ENCODE data around the gene CGNL1. TPM values are rescaled to one million over a fixed set of nuclear protein-coding genes. Genes with fewer than 3 reads are reported as not detected.

Gene CGNL1
- polyA plus RNA-seq, 1 of the 3 experiments (the other 2 are of a cell fraction), result 0.23 TPM

DNA sequence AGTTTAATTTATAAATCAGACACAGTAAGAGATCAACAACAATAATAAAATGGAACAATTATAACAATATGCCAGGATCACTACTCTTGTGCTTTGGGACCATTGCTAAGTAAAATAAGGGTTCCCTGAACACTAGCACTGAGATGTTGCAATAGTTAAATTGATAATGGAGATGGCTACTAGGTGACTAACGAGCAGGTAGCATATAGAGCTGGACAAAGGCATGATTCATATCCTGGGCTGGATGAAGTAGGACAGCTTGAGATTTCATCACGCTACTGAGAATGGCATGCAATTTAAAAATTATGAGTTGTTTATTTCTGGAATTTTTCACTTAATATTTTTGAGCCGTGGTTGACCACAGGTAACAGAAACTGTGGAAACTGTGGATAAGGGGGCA is 194.7 kb downstream of the CGNL1 start:
- CTCF ChIA-PET, result interaction anchor here (1.5 to 2.4 kb wide), 2 partner anchors 10 to 12 kb away, joined by 7 to 14 read pairs; no protein-coding TSS in a partner anchor
- Histone ChIP-seq H3K4me2 (no peak overlapping the region), H3F3A (replicated peaks; ENCODE audit: insufficient read depth) (no peaks in the 10 kb centered on the region)

DNA sequence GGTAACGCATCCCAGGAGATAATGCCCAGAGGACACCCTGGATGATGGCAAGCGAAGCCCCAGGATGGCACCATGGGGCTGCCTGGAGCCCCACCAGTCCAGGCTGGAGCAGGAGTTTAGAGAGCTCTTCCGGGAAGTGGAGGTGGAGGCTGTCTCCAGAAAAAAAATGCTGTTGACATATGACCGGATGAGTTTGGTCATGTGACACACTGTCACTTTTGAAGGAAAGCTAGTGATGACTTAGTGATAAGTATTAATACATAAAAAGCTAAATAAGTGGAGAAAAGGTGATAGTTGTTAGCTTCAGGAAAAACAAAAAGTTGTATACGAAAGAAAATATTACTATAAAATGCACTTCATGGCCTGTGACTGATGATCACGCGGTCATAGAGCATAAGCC is 195.4 kb downstream of the CGNL1 start:
- no peaks in the 10 kb centered on the region for H3K79me2 ChIP-seq (ENCODE audit: insufficient read depth)
- peaks cover 0 to 15% of the 10 kb centered on the region in 2 experiments; a peak in 1 of 4 replicates for H3K4me1 ChIP-seq (ENCODE audit: control insufficient read depth in 1 of 2, insufficient read depth in 2 of 2, low read depth in 1 of 2, low read length in 1 of 2)
- H3K9me3 ChIP-seq, result no peaks in the 10 kb centered on the region
- no peaks in the 10 kb centered on the region for H3K9me2 ChIP-seq
- TF ChIP-seq MXI1 (IDR thresholded peaks at IDR 0.05; ENCODE audit: low read depth, low read length), result no peak
- no peak for TF ChIP-seq FOXM1 (IDR thresholded peaks at IDR 0.05; ENCODE audit: low read depth)
- TF ChIP-seq RFX5 (IDR thresholded peaks at IDR 0.05; ENCODE audit: low read length), result no peak
- no peak for TF ChIP-seq RCOR1 (IDR thresholded peaks at IDR 0.05; ENCODE audit: low read length)
- TF ChIP-seq GATA2 (CRISPR knock-in tag; IDR thresholded peaks at IDR 0.05), result no peak
- TF ChIP-seq, protein P1, sequence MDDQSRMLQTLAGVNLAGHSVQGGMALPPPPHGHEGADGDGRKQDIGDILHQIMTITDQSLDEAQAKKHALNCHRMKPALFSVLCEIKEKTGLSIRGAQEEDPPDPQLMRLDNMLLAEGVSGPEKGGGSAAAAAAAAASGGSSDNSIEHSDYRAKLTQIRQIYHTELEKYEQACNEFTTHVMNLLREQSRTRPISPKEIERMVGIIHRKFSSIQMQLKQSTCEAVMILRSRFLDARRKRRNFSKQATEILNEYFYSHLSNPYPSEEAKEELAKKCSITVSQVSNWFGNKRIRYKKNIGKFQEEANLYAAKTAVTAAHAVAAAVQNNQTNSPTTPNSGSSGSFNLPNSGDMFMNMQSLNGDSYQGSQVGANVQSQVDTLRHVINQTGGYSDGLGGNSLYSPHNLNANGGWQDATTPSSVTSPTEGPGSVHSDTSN (IDR thresholded peaks at IDR 0.05), result no peak
- no peak for TF ChIP-seq FOXJ3 (CRISPR knock-in tag; IDR thresholded peaks at IDR 0.05)
- TF ChIP-seq, protein P2, sequence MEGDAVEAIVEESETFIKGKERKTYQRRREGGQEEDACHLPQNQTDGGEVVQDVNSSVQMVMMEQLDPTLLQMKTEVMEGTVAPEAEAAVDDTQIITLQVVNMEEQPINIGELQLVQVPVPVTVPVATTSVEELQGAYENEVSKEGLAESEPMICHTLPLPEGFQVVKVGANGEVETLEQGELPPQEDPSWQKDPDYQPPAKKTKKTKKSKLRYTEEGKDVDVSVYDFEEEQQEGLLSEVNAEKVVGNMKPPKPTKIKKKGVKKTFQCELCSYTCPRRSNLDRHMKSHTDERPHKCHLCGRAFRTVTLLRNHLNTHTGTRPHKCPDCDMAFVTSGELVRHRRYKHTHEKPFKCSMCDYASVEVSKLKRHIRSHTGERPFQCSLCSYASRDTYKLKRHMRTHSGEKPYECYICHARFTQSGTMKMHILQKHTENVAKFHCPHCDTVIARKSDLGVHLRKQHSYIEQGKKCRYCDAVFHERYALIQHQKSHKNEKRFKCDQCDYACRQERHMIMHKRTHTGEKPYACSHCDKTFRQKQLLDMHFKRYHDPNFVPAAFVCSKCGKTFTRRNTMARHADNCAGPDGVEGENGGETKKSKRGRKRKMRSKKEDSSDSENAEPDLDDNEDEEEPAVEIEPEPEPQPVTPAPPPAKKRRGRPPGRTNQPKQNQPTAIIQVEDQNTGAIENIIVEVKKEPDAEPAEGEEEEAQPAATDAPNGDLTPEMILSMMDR (IDR thresholded peaks at IDR 0.05), result no peak
- TF ChIP-seq, protein P3, sequence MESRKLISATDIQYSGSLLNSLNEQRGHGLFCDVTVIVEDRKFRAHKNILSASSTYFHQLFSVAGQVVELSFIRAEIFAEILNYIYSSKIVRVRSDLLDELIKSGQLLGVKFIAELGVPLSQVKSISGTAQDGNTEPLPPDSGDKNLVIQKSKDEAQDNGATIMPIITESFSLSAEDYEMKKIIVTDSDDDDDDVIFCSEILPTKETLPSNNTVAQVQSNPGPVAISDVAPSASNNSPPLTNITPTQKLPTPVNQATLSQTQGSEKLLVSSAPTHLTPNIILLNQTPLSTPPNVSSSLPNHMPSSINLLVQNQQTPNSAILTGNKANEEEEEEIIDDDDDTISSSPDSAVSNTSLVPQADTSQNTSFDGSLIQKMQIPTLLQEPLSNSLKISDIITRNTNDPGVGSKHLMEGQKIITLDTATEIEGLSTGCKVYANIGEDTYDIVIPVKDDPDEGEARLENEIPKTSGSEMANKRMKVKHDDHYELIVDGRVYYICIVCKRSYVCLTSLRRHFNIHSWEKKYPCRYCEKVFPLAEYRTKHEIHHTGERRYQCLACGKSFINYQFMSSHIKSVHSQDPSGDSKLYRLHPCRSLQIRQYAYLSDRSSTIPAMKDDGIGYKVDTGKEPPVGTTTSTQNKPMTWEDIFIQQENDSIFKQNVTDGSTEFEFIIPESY (IDR thresholded peaks at IDR 0.05; ENCODE audit: borderline replicate concordance, low read depth), result no peak
- no peak for TF ChIP-seq EZH2phosphoT487 (IDR thresholded peaks at IDR 0.05; ENCODE audit: borderline replicate concordance, low read depth)
- H3K36me3 ChIP-seq (replicated peaks in 1 of 2; ENCODE audit: control insufficient read depth in 1 of 2, insufficient read depth in 2 of 2, low read length in 1 of 2), result no peaks in the 10 kb centered on the region
- CTCF ChIA-PET, result interaction anchor here (1.5 to 2.4 kb wide), 2 partner anchors 10 to 12 kb away, joined by 7 to 14 read pairs; no protein-coding TSS in a partner anchor
- H3K9ac ChIP-seq, result no peak overlapping the region
- no peak overlapping the region for H2AFZ ChIP-seq (ENCODE audit: low read depth)
- no peak overlapping the region for H3K4me2 ChIP-seq
- no peak overlapping the region for H3K27ac ChIP-seq (ENCODE audit: low read depth in 2 of 2, low read length in 1 of 2)
- no peaks in the 10 kb centered on the region for H3F3A ChIP-seq (replicated peaks; ENCODE audit: insufficient read depth)
- DNase-seq, result no peak
- H3K4me3 ChIP-seq (ENCODE audit: low read depth in 2 of 2, low read length in 1 of 2), result no peak overlapping the region
- H3K27me3 ChIP-seq (ENCODE audit: insufficient read depth), result no peaks in the 10 kb centered on the region
- H4K20me1 ChIP-seq (ENCODE audit: insufficient read depth), result no peaks in the 10 kb centered on the region
- 84% methylated on average over 7 of the region's 7 CpGs for WGBS (ENCODE audit: low lambda C conversion rate)
- POLR2A ChIA-PET, result no interaction called here

More for the DNA sequence above, 194.7 kb downstream of the CGNL1 start:
- H3K27me3 ChIP-seq (ENCODE audit: insufficient read depth), result no peaks in the 10 kb centered on the region
- no peaks in the 10 kb centered on the region for H3K36me3 ChIP-seq (replicated peaks in 1 of 2; ENCODE audit: control insufficient read depth in 1 of 2, insufficient read depth in 2 of 2, low read length in 1 of 2)
- WGBS (ENCODE audit: low lambda C conversion rate), result 34% methylated on average over 3 of the region's 3 CpGs
- no peaks in the 10 kb centered on the region for H3K9me2 ChIP-seq
- no peak for DNase-seq
- POLR2A ChIA-PET, result no interaction called here
- H4K20me1 ChIP-seq (ENCODE audit: insufficient read depth), result no peaks in the 10 kb centered on the region
- H3K9ac ChIP-seq, result no peak overlapping the region
- H3K4me1 ChIP-seq (ENCODE audit: control insufficient read depth in 1 of 2, insufficient read depth in 2 of 2, low read depth in 1 of 2, low read length in 1 of 2), result peaks cover 0 to 16% of the 10 kb centered on the region in 2 experiments; a peak in 1 of 4 replicates
- no peak overlapping the region for H3K27ac ChIP-seq (ENCODE audit: low read depth in 2 of 2, low read length in 1 of 2)
- H2AFZ ChIP-seq (ENCODE audit: low read depth), result no peak overlapping the region
- no peaks in the 10 kb centered on the region for H3K9me3 ChIP-seq
- TF ChIP-seq FOSL2 (IDR thresholded peaks at IDR 0.05; ENCODE audit: borderline replicate concordance, low read depth) (peak; percentile 15; the same call in 1 of the 2 replicates), MXI1 (IDR thresholded peaks at IDR 0.05; ENCODE audit: low read depth, low read length) (no peak), TCF12 (IDR thresholded peaks at IDR 0.05) (no peak)
- no peak overlapping the region for H3K4me3 ChIP-seq (ENCODE audit: low read depth in 2 of 2, low read length in 1 of 2)
- H3K79me2 ChIP-seq (ENCODE audit: insufficient read depth), result no peaks in the 10 kb centered on the region
